K562 (cell line): ENCODE data around the gene TLCD1. TPM values are rescaled to one million over a fixed set of nuclear protein-coding genes. Genes with fewer than 3 reads are reported as not detected.
A peak's percentile ranks its signal among the peaks of the same experiment; 100 is the strongest.

Experiments
- BRD4 ChIP-seq: fragments of 200-600 bp; sonication (generic); IDR thresholded peaks from 2 replicates; pipeline ENCODE4 v1.6.1; 2017; ENCODE audit warnings: inconsistent platforms
- CHAMP1 ChIP-seq: fragments of 450-650 bp; IDR thresholded peaks from 2 replicates; pipeline ENCODE4 v1.6.1; 2016; ENCODE audit warnings: mild to moderate bottlenecking
- CHD1 ChIP-seq: fragments of 200-600 bp; sonication (generic); IDR thresholded peaks from one replicate; pipeline ENCODE4 v1.6.1; 2012; ENCODE audit warnings: mild to moderate bottlenecking, moderate library complexity, low read length, inconsistent platforms
- ELF1 ChIP-seq: fragments of 200-800 bp; sonication (Bioruptor generic); IDR thresholded peaks from 2 replicates; pipeline ENCODE4 v1.6.1; 2016; ENCODE audit warnings: missing genetic modification characterization, missing compliant biosample characterization
- ETS2 ChIP-seq: IDR thresholded peaks from 2 replicates; pipeline ENCODE4 v1.6.1; 2016; ENCODE audit warnings: borderline replicate concordance, missing genetic modification characterization, mild to moderate bottlenecking, moderate library complexity, missing compliant biosample characterization; ENCODE audit not compliant: poor library complexity, severe bottlenecking
- ETV6 ChIP-seq, 3 experiments: fragments of 150-350 bp in 1 of 3; sonication (generic) in 1 of 3; formaldehyde crosslinking in 1 of 3; IDR thresholded peaks; 2 replicates each; pipeline versions ENCODE4 v1.6.1 to v1.8.0; 2014 to 2022; ENCODE audit warnings: borderline replicate concordance in 2 of 3, low read depth in 2 of 3, antibody characterized with exemption in 1 of 3, low read length in 1 of 3, mild to moderate bottlenecking in 1 of 3, missing genetic modification reagents in 1 of 3
- FOS ChIP-seq: IDR thresholded peaks from 3 replicates; pipeline ENCODE4 v1.6.1; 2011; ENCODE audit not compliant: insufficient read length; ENCODE audit errors: extremely low read depth
- HES1 ChIP-seq: fragments of 450-650 bp; IDR thresholded peaks from 2 replicates; pipeline ENCODE4 v1.6.1; 2016; ENCODE audit warnings: low read depth, mild to moderate bottlenecking, moderate library complexity
- HSF4 ChIP-seq: fragments of 250-450 bp; sonication (Bioruptor Pico); IDR thresholded peaks from 2 replicates; pipeline ENCODE4 v2.1.2; 2022; ENCODE audit warnings: mild to moderate bottlenecking, moderate library complexity, borderline replicate concordance
- MCM7 ChIP-seq, 2 experiments: fragments of 450-650 bp; IDR thresholded peaks; 2 replicates each; pipeline ENCODE4 v1.6.1; 2016 to 2018
- RUNX1 ChIP-seq: sonication (generic); IDR thresholded peaks from 2 replicates; pipeline ENCODE4 v1.6.1; 2016; ENCODE audit warnings: antibody characterized with exemption, low read depth
- SAFB ChIP-seq: fragments of 200-400 bp; formaldehyde crosslinking; IDR thresholded peaks from 2 replicates; pipeline ENCODE4 v1.6.1; 2017; ENCODE audit warnings: low read depth, low read length, borderline replicate concordance
- SOX6 ChIP-seq: fragments of 450-650 bp; IDR thresholded peaks from 2 replicates; pipeline ENCODE4 v1.6.1; 2014; ENCODE audit warnings: mild to moderate bottlenecking
- YY1 ChIP-seq, 3 experiments: IDR thresholded peaks; 2 replicates each; pipeline ENCODE4 v1.6.1; 2011; ENCODE audit warnings: low read length in 2 of 3, mild to moderate bottlenecking in 2 of 3, moderate library complexity in 2 of 3, borderline replicate concordance in 1 of 3, control low read depth in 1 of 3, low read depth in 1 of 3; ENCODE audit not compliant: insufficient read depth in 3 of 3, insufficient replicate concordance in 2 of 3, control insufficient read depth in 1 of 3, insufficient read length in 1 of 3; ENCODE audit errors: extremely low read depth in 1 of 3
- ZEB2 ChIP-seq: fragments of 450-650 bp; IDR thresholded peaks from 2 replicates; pipeline ENCODE4 v1.6.1; 2016
- ZMIZ1 ChIP-seq, 2 experiments: fragments of 150-350 bp in 1 of 2; IDR thresholded peaks; 2 replicates each; pipeline ENCODE4 v1.6.1; 2012 to 2016; ENCODE audit warnings: low read depth in 2 of 2, low read length in 2 of 2, mild to moderate bottlenecking in 1 of 2, moderate library complexity in 1 of 2
- ZNF124 ChIP-seq: sonication (generic); formaldehyde crosslinking; IDR thresholded peaks from 2 replicates; pipeline ENCODE4 v1.8.1; 2022; ENCODE audit warnings: missing genetic modification reagents
- ZSCAN29 ChIP-seq: fragments of 450-650 bp; IDR thresholded peaks from 2 replicates; pipeline ENCODE4 v1.6.1; 2017
- polyA plus RNA-seq, 8 experiments: library from polyadenylated mRNA; depleted of rRNA in 4 of 8; stranded (reverse) in 5 of 8; unstranded in 3 of 8; fragments of >200 nt; fragmentation: Nextera tagmentation in 2 of 8; fragmentation: Illumina TruSeq in 1 of 8; extraction: Ambion mirVana in 2 of 8; extraction: Trizol in 1 of 8; gene quantifications; 2 replicates each; pipeline versions ENCODE4 v1.2.1 to v1.2.3, GENCODE V29; 2011 to 2014; ENCODE audit warnings: inconsistent platforms in 1 of 8, missing spikeins in 1 of 8
- total RNA-seq, 7 experiments: library from RNA; depleted of rRNA in 6 of 7; stranded (reverse); fragments of >200 nt in 6 of 7; fragmentation: Illumina TruSeq in 2 of 7; extraction: Trizol in 2 of 7; gene quantifications; 2 replicates each; pipeline versions ENCODE4 v1.2.1 to v1.2.3, GENCODE V29; 2011 to 2021; ENCODE audit warnings: low replicate concordance in 1 of 7

The TLCD1 gene
- total and polyA plus RNA-seq, 9 of the 15 experiments (the other 6 are each of a cell fraction or from before 2014, with no cell fraction given) = 6.8 to 37.7 (median 21.7) TPM

GRCh38 chr17:28726627-28727491, 826 bp upstream of the TLCD1 start (continued):
- TF ChIP-seq YY1 (IDR thresholded peaks at IDR 0.05; ENCODE audit: borderline replicate concordance in 1 of 3, control insufficient read depth in 1 of 3, extremely low read depth in 1 of 3, insufficient read depth in 3 of 3, insufficient read length in 1 of 3, insufficient replicate concordance in 2 of 3, low read depth in 1 of 3, low read length in 2 of 3) (peak in 2 of 3 experiments; percentile 59 to 60), HES1 (no peak), SOX6 (peak; percentile 67; the same call in 1 of the 2 replicates), ZNF124 (no peak), CHD1 (no peak), ZSCAN29 (no peak), RUNX1 (no peak), FOS (no peak), ELF1 (tag) (no peak), CHAMP1 (no peak), ETS2 (no peak), MCM7 (IDR thresholded peaks at IDR 0.05) (no peak), SAFB (0 out of 2 replicates have a peak, but pooled peaks have one; percentile 30), ZEB2 (peak; percentile 73), HSF4 (no peak), ZMIZ1 (IDR thresholded peaks at IDR 0.05; ENCODE audit: low read depth in 2 of 2, low read length in 2 of 2) (peak in 1 of 2 experiments; percentile 18; a peak in 1 of 4 replicates), ETV6 (IDR thresholded peaks at IDR 0.05; ENCODE audit: borderline replicate concordance in 1 of 2, low read depth in 2 of 2, low read length in 1 of 2) (no peak; a peak in 1 of 4 replicates), ETV6 (CRISPR knock-in tag; IDR thresholded peaks at IDR 0.05; ENCODE audit: borderline replicate concordance) (no peak), BRD4 (no peak)
